ENCODE results near the gene CABS1.

The CABS1 gene

DNA sequence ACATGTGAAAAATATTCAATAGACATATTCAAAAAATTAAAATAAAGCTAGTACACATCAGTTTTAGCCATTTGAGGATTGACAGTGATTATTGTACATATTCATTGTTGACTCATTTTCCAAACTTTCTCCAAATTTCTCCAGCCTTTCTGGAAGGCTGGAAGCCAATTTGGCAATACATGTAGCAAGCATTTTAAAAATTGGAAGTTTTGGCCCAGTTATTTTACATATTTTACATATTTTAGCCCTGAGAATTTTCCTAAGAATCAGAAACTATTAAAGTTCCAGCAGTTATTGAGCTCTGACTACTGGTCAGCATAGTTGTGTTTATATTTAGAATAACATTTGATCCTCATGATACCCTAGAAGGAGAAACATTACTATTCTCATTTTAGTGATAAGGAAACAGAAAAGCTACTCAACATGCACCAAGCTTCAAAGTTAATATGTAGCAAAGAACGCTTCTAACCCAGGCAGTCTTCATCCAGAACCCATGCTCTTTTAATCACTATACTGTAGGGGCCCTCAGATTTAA lies 3.2 kb downstream of the CABS1 start:
- no peak overlapping the region for H3K4me3 ChIP-seq (ENCODE audit: low read depth, low read length)
- TF ChIP-seq, protein P1, sequence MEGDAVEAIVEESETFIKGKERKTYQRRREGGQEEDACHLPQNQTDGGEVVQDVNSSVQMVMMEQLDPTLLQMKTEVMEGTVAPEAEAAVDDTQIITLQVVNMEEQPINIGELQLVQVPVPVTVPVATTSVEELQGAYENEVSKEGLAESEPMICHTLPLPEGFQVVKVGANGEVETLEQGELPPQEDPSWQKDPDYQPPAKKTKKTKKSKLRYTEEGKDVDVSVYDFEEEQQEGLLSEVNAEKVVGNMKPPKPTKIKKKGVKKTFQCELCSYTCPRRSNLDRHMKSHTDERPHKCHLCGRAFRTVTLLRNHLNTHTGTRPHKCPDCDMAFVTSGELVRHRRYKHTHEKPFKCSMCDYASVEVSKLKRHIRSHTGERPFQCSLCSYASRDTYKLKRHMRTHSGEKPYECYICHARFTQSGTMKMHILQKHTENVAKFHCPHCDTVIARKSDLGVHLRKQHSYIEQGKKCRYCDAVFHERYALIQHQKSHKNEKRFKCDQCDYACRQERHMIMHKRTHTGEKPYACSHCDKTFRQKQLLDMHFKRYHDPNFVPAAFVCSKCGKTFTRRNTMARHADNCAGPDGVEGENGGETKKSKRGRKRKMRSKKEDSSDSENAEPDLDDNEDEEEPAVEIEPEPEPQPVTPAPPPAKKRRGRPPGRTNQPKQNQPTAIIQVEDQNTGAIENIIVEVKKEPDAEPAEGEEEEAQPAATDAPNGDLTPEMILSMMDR (IDR thresholded peaks at IDR 0.05; ENCODE audit: borderline replicate concordance, insufficient read depth, low read depth, low read length), result no peak

DNA sequence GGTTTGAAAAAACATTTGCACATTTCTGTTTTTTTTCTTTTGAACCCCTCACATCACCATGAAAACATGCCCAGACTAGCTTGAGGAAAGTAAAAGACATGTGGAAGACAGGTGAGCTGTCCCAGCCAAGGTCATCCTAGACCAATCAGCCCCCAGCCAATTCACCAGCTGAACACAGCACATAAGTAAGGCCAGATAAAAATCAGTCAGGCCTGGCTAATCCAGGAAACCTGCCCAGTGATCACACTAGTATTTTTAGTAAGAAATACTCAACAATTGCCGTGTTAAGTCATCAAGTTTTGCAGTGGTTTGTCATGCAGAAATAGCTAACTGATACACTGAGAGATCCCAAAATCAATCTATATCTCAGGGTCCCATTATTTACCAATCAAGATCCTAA lies 21.4 kb downstream of the CABS1 start:
- TF ChIP-seq, protein P1 (IDR thresholded peaks at IDR 0.05; ENCODE audit: borderline replicate concordance, insufficient read depth, low read depth, low read length), result no peak
- H3K4me3 ChIP-seq (ENCODE audit: low read depth, low read length), result no peak overlapping the region

DNA sequence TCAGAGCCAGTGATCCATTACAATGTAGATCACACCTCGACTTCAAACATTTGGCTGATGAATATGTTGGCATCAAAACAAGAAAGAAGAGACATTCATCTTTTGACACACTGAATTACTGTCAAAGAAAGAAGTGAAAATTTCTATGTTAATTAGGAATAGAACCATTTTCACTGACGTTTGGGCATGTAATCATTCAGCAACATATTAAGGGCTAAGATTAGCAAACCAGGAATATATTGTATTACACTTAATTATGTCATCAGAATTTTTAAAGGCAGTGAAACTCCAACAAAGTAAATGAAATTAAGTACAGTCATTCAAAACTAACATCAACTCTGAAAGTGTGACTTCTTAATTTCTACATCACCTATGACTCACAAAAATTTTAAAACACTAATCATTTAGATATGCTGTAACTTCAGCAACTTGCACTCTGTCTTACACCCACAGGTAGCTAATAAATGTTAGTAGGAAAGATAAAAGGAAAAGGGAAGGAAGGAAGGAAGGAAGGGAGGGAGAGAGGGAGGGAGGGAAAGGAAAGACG lies 24.4 kb downstream of the CABS1 start:
- TF ChIP-seq, protein P1 (IDR thresholded peaks at IDR 0.05; ENCODE audit: borderline replicate concordance, insufficient read depth, low read depth, low read length), result no peak
- H3K4me3 ChIP-seq (ENCODE audit: low read depth, low read length), result no peak overlapping the region

DNA sequence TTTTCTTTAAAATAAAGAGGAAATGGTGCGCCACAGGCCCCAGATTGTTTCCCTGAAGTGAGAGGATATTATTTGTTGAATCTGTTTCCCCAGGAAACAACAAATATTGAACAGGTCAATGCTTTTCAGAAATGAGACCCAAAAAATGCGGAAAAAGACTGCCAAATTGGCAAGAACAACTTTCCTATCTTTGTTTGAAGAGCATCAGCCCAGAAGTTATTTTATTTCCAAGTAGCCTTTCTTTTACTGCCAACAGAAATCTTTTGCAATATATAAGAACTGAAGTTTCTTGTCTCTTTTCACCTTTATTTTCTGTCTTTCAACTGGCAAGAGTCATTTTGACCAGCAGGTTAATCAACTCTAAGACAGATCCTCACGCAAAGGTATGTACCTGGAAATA lies 25.7 kb downstream of the CABS1 start, which contains the start of gene SMR3A:
Gene SMR3A, plus strand, starts transcription at position 301 of the 400 bp plus-strand sequence. CDS start 1,356 bp downstream, outside the sequence.
- TF ChIP-seq, protein P1 (IDR thresholded peaks at IDR 0.05; ENCODE audit: borderline replicate concordance, insufficient read depth, low read depth, low read length), result no peak

DNA sequence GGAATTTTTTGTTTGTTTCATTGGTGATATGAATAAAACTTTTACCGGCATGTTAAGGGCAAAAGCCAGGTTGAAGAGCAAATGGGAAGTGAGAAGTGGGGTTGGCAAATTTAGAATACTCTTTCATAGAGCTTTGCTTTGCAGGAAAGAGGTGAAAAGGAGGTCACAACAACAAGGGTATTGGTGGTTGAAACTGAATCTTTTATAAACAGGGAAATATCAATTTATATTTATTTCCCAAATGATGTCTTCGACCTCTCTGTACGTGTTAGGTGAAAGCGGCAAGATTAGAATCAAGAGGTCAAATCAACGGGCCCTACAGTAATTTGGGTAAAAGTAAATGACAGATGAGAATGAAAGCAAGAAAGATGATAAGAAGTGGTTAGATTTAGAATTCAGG lies 29.2 kb downstream of the CABS1 start:
- TF ChIP-seq, protein P1 (IDR thresholded peaks at IDR 0.05; ENCODE audit: borderline replicate concordance, insufficient read depth, low read depth, low read length), result no peak
- H3K4me3 ChIP-seq (ENCODE audit: low read depth, low read length), result no peak overlapping the region

More for the DNA sequence above, 25.7 kb downstream of the CABS1 start, which contains the start of gene SMR3A:
- H3K4me3 ChIP-seq (ENCODE audit: low read depth, low read length), result no peak within 1 kb of the TSS

DNA sequence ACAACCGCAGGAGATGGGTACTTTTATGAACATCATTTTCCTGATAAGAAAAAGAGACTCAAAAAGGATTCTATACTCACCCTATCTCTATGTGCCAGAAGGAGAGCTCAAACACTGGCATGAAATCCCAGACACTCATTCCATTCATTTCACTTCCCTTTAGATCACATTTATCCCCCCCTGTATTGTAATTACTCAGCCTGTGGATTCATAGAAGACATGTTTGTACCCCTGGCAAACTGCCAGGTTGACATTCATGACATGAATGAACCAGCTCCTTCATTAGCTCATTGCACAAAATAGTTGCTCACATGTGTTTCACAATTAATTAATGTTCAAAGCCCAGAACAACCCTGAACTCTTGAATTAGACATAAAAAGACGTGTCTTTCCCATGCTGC lies 30.7 kb downstream of the CABS1 start:
- TF ChIP-seq, protein P1 (IDR thresholded peaks at IDR 0.05; ENCODE audit: borderline replicate concordance, insufficient read depth, low read depth, low read length), result no peak
- H3K4me3 ChIP-seq (ENCODE audit: low read depth, low read length), result no peak overlapping the region

DNA sequence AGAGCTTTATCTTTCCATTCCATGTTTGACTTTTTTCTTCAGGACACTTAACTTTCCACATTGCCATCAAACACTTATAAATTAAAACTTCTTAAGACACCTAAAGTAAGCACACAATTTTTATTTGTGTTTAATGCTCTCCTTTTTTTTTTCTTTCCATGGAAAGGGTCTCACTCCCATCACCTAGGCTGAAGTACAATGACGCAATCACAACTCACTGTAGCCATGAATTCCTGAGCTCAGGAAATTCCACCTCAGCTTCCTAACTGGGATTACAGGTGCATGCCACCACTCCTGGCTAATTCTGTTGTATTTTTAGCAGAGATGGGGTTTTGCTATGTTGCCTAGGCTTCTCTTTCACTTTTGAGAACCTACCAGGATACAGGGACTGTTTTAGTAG lies 33.0 kb downstream of the CABS1 start:
- H3K4me3 ChIP-seq (ENCODE audit: low read depth, low read length), result no peak overlapping the region
- TF ChIP-seq, protein P1 (IDR thresholded peaks at IDR 0.05; ENCODE audit: borderline replicate concordance, insufficient read depth, low read depth, low read length), result no peak
